ENCODE measurements around the gene AHCY. TPM values are rescaled to one million over a fixed set of nuclear protein-coding genes. Genes with fewer than 3 reads are reported as not detected.
"Not testable (repeated sequence)": the region's sequence is repeated elsewhere in the genome, so short reads cannot be mapped to it uniquely, and the experiment has no call there.

The AHCY gene
- total RNA-seq, 2 experiments from 2014 or later = 16.7 to 16.9 TPM

DNA sequence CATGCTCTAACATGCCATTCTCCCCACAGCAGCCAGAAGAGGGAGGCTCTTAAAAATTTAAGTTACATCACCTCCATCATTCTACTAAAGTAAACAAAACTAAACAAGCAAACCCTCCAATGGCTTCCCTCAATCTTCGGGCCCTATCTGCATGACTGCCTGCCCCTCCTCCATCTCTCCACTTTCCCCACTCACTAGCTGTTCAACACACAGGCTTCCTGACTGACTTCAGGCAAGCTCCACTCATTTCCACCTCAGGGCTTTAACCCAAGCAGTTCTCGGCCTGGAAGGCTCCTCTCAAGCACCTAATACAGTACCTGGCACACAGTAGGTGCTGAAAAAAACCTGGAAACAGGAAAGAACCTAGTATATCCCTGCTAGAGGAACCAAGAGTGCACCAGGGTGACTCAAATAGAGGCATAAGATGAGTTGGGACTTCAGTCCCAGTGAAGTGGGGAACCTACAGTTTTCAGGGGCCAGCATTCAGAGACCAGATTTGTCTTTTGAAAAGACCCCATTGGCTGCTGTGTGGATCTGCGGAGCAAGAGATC, 2.8 kb downstream of the AHCY start:
- Histone ChIP-seq H3K4me1 (ENCODE audit: insufficient read depth, low read length) (peaks cover 17% of the 10 kb centered on the region), H3K27me3 (ENCODE audit: control insufficient read depth in 1 of 2, insufficient read depth in 2 of 2, low read length in 2 of 2) (no peaks in the 10 kb centered on the region), H3K27ac (ENCODE audit: low read depth in 1 of 2, low read length in 2 of 2) (no peak overlapping the region), H3K9me3 (ENCODE audit: control insufficient read depth in 1 of 2, insufficient read depth in 1 of 2, low read length in 2 of 2) (no peaks in the 10 kb centered on the region), H3K36me3 (ENCODE audit: insufficient read depth, low read length) (no peaks in the 10 kb centered on the region), H3K4me3 (ENCODE audit: low read length) (no peak overlapping the region)
- Mint-ChIP-seq H3K27ac (no peak overlapping the region), H3K36me3 (ENCODE audit: low read depth) (no peaks in the 10 kb centered on the region), H3K27me3 (no peaks in the 10 kb centered on the region), H3K9me3 (no peaks in the 10 kb centered on the region), H3K4me3 (no peak overlapping the region), H3K4me1 (ENCODE audit: low read depth) (peaks cover 11% of the 10 kb centered on the region)
- CTCF ChIA-PET = interaction anchor here (1.0 kb wide), 1 partner anchor 12 kb away, joined by 3 read pairs; no protein-coding TSS in a partner anchor
- DNase-seq (no peak), ATAC-seq (ENCODE audit: poor library complexity) (no peak)
- intact Hi-C loops (cut with DNase I, micrococcal nuclease) = loop anchor here in 1 of 2 experiments (5.0 to 10.0 kb wide), 11 partner anchors 308 to 1654 kb away; partner anchors contain the start of genes ACSS2, CHMP4B, EDEM2 and ERGIC3
- TF ChIP-seq, protein P1, sequence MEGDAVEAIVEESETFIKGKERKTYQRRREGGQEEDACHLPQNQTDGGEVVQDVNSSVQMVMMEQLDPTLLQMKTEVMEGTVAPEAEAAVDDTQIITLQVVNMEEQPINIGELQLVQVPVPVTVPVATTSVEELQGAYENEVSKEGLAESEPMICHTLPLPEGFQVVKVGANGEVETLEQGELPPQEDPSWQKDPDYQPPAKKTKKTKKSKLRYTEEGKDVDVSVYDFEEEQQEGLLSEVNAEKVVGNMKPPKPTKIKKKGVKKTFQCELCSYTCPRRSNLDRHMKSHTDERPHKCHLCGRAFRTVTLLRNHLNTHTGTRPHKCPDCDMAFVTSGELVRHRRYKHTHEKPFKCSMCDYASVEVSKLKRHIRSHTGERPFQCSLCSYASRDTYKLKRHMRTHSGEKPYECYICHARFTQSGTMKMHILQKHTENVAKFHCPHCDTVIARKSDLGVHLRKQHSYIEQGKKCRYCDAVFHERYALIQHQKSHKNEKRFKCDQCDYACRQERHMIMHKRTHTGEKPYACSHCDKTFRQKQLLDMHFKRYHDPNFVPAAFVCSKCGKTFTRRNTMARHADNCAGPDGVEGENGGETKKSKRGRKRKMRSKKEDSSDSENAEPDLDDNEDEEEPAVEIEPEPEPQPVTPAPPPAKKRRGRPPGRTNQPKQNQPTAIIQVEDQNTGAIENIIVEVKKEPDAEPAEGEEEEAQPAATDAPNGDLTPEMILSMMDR (IDR thresholded peaks at IDR 0.05) = no peak
- POLR2A ChIA-PET = no interaction called here

DNA sequence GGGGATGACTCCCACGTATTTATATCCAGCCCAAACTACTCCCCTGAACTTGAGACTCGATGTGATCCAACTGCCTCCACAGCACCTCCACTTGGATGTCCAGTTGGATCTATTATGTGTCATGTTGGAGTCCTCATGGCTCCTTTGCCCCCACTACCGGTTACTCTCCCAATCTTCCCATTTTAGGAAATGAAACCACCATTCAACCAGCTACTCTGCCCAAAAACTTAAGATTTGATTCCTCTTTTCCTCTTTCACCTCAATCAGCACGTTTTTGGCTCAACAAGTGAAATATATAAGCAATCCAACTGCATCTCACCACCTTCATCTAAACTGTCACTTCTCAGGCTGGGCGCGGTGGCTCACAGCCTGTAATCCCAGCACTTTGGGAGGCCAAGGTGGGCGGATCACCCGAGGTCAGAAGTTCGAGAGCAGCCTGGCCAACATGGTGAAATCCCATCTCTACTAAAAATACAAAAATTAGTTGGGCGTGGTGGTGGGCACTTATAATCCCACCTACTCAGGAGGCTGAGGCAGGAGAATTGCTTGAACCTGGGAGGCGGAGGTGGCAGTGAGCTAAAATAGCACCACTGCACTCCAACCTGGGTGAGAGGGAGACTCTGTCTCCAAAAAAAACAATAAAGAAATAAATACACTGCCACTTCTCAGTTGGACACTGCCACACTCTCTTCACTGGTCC, 3.4 kb downstream of the AHCY start:
- DNase-seq (no peak), ATAC-seq (ENCODE audit: poor library complexity) (no peak)
- H3K4me3 Mint-ChIP-seq = no peak overlapping the region
- no peaks in the 10 kb centered on the region for H3K27me3 ChIP-seq (ENCODE audit: control insufficient read depth in 1 of 2, insufficient read depth in 2 of 2, low read length in 2 of 2)
- H3K9me3 ChIP-seq (ENCODE audit: control insufficient read depth in 1 of 2, insufficient read depth in 1 of 2, low read length in 2 of 2) = no peaks in the 10 kb centered on the region
- H3K27ac ChIP-seq (ENCODE audit: low read depth in 1 of 2, low read length in 2 of 2) = no peak overlapping the region
- POLR2A ChIA-PET = no interaction called here
- H3K4me1 ChIP-seq (ENCODE audit: insufficient read depth, low read length) = peaks cover 17% of the 10 kb centered on the region
- no peak overlapping the region for H3K4me3 ChIP-seq (ENCODE audit: low read length)
- intact Hi-C loops (cut with DNase I, micrococcal nuclease) = loop anchor here in 1 of 2 experiments (5.0 to 10.0 kb wide), 11 partner anchors 307 to 1655 kb away; partner anchors contain the start of genes ACSS2, CHMP4B, EDEM2 and ERGIC3
- TF ChIP-seq, protein P1 (IDR thresholded peaks at IDR 0.05) = no peak
- peaks cover 3% of the 10 kb centered on the region for H3K36me3 ChIP-seq (ENCODE audit: insufficient read depth, low read length)
- H3K27me3 Mint-ChIP-seq = no peaks in the 10 kb centered on the region
- peaks cover 11% of the 10 kb centered on the region for H3K4me1 Mint-ChIP-seq (ENCODE audit: low read depth)
- CTCF ChIA-PET = interaction anchor here (1.0 kb wide), 1 partner anchor 13 kb away, joined by 3 read pairs; no protein-coding TSS in a partner anchor
- no peaks in the 10 kb centered on the region for H3K36me3 Mint-ChIP-seq (ENCODE audit: low read depth)
- H3K9me3 Mint-ChIP-seq = no peaks in the 10 kb centered on the region
- no peak overlapping the region for H3K27ac Mint-ChIP-seq

DNA sequence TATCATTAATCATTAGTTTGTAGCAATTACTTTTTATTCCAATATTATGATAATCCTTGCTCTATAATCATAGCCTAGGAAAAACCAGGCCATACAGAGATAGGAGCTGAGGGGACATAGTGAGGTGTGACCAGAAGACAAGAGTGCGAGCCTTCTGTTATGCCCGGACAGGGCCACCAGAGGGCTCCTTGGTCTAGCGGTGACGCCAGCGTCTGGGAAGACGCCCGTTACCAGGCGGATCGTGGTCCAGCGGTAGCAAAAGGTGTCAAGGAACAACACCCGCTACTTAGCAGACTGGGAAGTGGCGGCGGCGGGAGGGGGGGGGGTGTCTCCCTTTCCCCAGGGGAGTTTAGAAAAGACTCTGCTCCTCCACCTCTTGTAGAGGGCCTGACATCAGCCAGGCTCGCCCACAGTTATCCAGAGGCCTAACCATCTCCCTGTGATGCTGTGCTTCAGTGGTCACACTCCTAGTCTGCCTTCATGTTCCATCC, 4.8 kb downstream of the AHCY start:
- intact Hi-C loops (cut with DNase I, micrococcal nuclease); H3K9me3 ChIP-seq (ENCODE audit: control insufficient read depth in 1 of 2, insufficient read depth in 1 of 2, low read length in 2 of 2); H3K9me3 Mint-ChIP-seq; ATAC-seq (ENCODE audit: poor library complexity); CTCF ChIA-PET; H3K27ac ChIP-seq (ENCODE audit: low read depth in 1 of 2, low read length in 2 of 2); H3K4me1 Mint-ChIP-seq (ENCODE audit: low read depth); H3K4me3 ChIP-seq (ENCODE audit: low read length); H3K27ac Mint-ChIP-seq; H3K27me3 Mint-ChIP-seq; POLR2A ChIA-PET; H3K27me3 ChIP-seq (ENCODE audit: control insufficient read depth in 1 of 2, insufficient read depth in 2 of 2, low read length in 2 of 2); DNase-seq; H3K4me3 Mint-ChIP-seq: not testable (repeated sequence)
- H3K36me3 Mint-ChIP-seq (ENCODE audit: low read depth) = peaks cover 13% of the 10 kb centered on the region
- peaks cover 13% of the 10 kb centered on the region for H3K36me3 ChIP-seq (ENCODE audit: insufficient read depth, low read length)
- peaks cover 12% of the 10 kb centered on the region for H3K4me1 ChIP-seq (ENCODE audit: insufficient read depth, low read length)

Measured in CD4-positive, alpha-beta T cell (primary cell).